NOMO-1 treated with DMSO at 0.1 percent for 48 hours (cell line): Measurements from ENCODE around the gene HSF2BP.
A peak's percentile ranks its signal among the peaks of the same experiment; 100 is the strongest.
"Not testable (repeated sequence)": the region's sequence is repeated elsewhere in the genome, so short reads cannot be mapped to it uniquely, and the experiment has no call there.

Experiments
- DNase-seq: peaks from one replicate; lab custom pipeline; 2025; ENCODE audit not compliant: unreplicated experiment; lab: John Stamatoyannopoulos, UW

HSF2BP gene

GRCh38 chr21:43687566-43688399 lies 28.5 kb upstream of the HSF2BP start:
- no peak for DNase-seq

DNA sequence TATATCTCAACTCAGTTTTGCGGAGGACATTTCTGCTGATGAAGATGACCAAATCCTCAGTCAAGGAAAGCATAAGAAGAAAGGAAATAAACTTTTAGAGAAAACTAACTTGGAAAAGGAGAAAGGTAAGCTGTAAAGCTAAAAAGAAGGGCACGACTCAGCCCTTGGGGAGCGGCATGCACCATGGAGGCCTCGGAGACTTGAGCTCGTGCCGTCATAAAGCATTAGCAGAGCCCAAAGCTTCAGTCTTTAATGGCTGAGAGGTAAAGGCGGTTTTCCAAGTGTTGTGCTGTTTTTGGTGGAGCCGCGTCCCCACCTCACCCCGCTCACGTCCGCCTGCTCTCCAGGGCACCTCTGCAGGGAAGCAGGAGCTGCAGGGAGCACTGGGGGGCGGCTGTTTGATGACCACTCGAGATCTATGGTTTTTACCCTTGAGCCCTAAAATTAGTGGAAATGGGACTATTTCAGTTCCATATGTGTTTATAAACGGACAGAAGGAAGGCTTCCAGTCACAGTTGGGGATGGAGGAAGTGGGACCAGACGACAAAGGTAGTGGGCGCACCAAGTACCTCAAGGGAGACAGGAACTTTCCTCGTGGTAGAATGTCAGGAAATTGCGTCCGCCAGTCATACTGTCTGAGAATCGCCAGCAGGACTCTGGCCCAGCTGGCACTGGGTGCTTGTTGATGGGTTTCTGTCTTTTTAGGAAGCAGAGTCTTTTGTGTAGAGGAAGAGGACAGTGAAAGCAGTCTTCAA lies 27.7 kb upstream of the HSF2BP start:
- DNase-seq: no peak

DNA sequence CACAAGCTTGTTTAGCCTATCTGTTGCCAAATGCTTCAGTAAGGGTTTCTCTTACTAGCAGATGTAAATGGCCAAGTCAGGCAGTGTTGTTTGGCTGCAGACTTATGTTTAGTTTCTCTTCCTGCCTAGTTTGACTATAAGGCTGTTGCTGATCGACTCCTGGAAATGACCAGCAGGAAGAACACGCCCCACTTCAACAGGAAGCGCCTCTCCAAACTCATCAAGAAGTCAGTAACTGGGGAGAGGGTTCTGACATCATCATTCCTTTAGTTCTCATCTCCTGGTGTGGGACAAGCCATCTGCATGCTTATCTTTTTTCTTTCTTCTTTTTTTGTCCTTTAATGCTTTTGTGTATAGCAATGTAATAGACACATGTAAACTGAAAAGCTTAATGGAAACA lies 25.1 kb upstream of the HSF2BP start:
- DNase-seq: no peak

DNA sequence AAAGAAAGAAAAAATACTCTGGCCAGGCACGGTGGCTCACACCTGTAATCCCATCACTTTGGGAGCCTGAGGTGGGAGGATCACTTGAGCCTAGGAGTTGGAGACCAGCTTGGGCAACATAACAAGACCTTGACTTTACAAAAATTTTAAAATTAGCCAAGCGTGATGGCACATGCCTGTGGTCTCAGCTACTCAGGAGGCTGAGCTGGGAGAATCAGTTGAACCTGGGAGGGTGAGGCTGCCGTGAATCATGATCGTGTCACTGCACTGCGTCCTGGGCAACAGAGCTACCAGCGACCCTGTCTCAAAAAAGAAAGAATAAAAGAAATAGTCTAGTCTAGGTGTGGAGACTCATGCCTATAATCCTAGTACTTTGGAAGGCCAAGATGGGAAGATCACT lies 22.4 kb upstream of the HSF2BP start:
- DNase-seq: no peak

DNA sequence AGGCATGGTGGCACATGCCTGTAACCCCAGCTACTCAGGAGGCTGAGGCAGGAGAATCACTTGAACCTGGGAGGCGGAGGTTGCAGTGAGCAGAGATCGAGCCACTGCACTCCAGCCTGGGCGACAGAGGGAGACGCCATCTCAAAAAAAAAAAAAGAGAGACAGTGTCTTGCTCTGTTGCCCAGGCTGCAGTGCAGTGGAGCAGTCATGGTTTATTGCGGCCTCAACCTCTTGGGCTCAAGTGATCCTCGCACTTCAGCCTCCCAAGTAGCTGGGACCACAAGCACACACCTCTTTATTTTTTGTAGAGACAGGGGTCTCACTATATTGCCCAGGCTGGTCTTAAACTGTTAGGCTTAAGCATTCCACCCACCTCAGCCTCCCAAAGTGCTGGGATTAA lies 21.1 kb upstream of the HSF2BP start:
- not testable (repeated sequence) for DNase-seq

GRCh38 chr21:43679951-43680350 lies 20.7 kb upstream of the HSF2BP start:
- DNase-seq: no peak

GRCh38 chr21:43676391-43676790 lies 17.1 kb upstream of the HSF2BP start:
- no peak for DNase-seq

- DNase-seq: no peak
Observed at GRCh38 chr21:43675871-43676270, 16.6 kb upstream of the HSF2BP start.

- DNase-seq: no peak
Observed at GRCh38 chr21:43669828-43670605, 10.7 kb upstream of the HSF2BP start.

- peak; percentile 38 for DNase-seq
Observed at GRCh38 chr21:43667191-43667904, 8.1 kb upstream of the HSF2BP start.

- no peak for DNase-seq
Observed at GRCh38 chr21:43665879-43666278, 6.6 kb upstream of the HSF2BP start.

- DNase-seq: no peak
Observed at GRCh38 chr21:43664358-43664757, 5.1 kb upstream of the HSF2BP start.

- no peak for DNase-seq
Observed at GRCh38 chr21:43663033-43663432, 3.7 kb upstream of the HSF2BP start.

- no peak for DNase-seq
Observed at GRCh38 chr21:43662286-43662685, 3.0 kb upstream of the HSF2BP start.

DNA sequence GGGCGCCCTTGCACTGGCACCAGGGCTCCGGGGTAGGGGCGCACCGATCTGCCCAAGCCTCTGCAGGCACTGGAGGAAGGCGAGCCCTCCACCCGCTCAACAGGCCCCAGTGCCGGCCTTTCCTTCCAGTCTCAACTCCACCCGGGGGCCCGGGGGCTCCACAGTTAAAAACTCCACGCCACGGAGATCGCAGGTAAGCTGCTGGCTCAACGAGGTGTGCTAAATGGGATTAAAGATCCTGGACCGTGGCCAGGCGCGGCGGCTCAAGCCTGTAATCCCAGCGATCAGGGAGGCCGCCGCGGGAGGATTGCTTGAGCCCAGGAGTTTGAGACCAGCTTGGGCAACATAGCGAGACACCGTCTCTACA lies 536 bp downstream of the HSF2BP start:
- no peak for DNase-seq

DNA sequence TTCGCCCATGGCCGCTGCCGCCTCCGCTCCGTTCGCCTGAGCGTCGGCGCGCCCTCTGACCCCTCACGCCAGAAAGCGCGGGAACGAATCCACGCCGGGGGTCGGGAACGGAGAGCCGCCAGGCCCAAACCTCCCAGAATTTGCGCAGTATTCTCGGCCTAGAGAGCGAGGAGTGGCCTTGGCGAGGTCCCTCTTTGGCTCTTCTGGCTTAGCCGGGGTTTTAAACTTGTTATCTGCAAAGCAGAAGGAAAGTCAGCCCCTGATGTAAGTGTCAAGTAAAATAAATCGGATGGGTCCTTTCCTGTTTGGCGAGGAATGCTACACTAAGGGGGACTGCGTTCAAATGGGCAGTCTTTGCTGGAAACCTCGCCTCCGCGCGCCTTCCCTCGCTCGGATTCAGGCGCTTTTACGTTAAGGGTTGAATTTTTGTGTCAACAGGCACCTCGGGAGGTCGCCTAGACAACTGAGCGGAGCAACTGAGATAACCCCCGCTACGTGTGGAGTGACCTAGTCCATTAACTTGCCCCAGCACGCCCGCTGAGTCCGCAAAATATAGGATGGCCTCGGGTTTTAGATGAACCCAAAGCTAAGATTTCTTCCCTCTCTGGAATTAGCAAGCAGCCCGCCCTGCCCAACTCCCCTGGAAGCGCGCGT lies 1.1 kb downstream of the HSF2BP start:
- DNase-seq: no peak

DNA sequence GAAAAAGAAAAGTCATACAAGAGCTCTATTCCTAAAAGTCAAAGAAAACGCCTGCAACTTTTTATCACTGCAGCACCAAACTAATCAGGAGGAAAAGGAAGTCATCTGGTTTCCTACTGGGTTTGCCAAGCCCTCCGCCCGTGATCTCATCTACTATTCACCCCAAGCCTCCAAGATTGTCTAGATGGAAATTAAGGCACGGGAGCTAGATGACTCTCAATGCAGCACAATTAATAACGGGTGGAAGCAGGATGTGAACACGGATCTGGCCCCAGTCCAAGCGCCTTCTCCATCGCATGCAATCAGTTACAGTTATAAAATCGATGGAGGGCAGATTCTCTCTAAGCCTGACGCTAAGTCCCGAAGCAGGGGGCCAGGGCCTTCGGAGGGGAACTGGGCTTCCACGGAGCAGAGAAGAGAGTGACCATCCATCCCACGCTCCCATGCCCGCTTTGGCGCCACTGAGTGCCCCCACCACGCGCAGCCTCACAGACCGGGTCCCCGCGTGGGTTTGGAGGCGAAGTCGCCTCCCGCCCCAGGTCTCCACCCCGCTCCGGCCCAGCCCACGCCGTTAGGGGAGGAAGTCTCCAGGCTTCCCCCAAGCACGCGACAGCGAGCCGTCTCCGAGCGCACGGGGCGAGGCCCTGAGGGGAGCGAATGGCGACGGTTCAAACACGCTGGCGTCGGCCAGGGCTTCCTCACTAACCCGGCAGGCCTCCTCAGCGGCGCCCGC lies 1.8 kb downstream of the HSF2BP start:
- DNase-seq: no peak

GRCh38 chr21:43654806-43655489 lies 4.3 kb downstream of the HSF2BP start:
- DNase-seq: no peak

DNA sequence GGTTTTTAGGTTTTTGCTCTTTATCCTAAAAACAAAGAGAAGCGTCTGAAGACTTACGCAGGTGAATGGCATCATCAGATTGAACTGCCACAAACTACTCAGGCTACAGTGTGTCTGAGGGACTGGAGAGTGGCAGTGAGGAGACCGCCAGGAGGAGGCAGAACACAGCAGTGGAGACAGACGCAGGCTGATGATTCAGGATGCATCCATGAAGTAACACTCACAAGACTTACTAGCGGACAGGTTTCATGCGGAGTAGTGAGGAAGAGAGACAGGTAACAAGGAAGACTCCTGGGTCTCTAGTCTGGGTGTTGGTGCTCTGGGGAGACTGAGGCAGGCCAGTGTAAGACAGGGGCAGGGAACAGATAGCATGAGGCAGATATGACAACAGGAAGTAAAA lies 5.7 kb downstream of the HSF2BP start:
- no peak for DNase-seq
